ENCODE data around the gene C1QTNF6.

The C1QTNF6 gene

GRCh38 chr22:37150701-37151100, 37.3 kb downstream of the C1QTNF6 start:
- DNase-seq (ENCODE audit: low read depth) = no peak
- no peak for TF ChIP-seq CTCF (IDR thresholded peaks at IDR 0.05; ENCODE audit: insufficient read depth, low read depth, low read length, missing control alignments)
- H3K4me3 ChIP-seq (ENCODE audit: low read depth, low read length) = peak overlapping the region; percentile 97; the same call in 1 of the 2 replicates

- TF ChIP-seq CTCF (IDR thresholded peaks at IDR 0.05; ENCODE audit: insufficient read depth, low read depth, low read length, missing control alignments) = no peak
- no peak for DNase-seq (ENCODE audit: low read depth)
- peak overlapping the region; percentile 97 for H3K4me3 ChIP-seq (ENCODE audit: low read depth, low read length)
Measured at GRCh38 chr22:37148742-37149665, 39.0 kb downstream of the C1QTNF6 start.

GRCh38 chr22:37148031-37148651, 39.9 kb downstream of the C1QTNF6 start:
- peak; percentile 9 for TF ChIP-seq CTCF (IDR thresholded peaks at IDR 0.05; ENCODE audit: insufficient read depth, low read depth, low read length, missing control alignments)
- DNase-seq (ENCODE audit: low read depth) = peak; percentile 33
- peak overlapping the region; percentile 97 for H3K4me3 ChIP-seq (ENCODE audit: low read depth, low read length)

- no peak for DNase-seq (ENCODE audit: low read depth)
- no peak for TF ChIP-seq CTCF (IDR thresholded peaks at IDR 0.05; ENCODE audit: insufficient read depth, low read depth, low read length, missing control alignments)
- peak overlapping the region; percentile 97 for H3K4me3 ChIP-seq (ENCODE audit: low read depth, low read length)
Measured at GRCh38 chr22:37147186-37147990, 40.7 kb downstream of the C1QTNF6 start.

GRCh38 chr22:37146507-37147180, 41.4 kb downstream of the C1QTNF6 start:
- DNase-seq (ENCODE audit: low read depth) = no peak
- H3K4me3 ChIP-seq (ENCODE audit: low read depth, low read length) = peak overlapping the region; percentile 97
- TF ChIP-seq CTCF (IDR thresholded peaks at IDR 0.05; ENCODE audit: insufficient read depth, low read depth, low read length, missing control alignments) = no peak

GRCh38 chr22:37146051-37146385, 42.0 kb downstream of the C1QTNF6 start:
- H3K4me3 ChIP-seq (ENCODE audit: low read depth, low read length) = no peak overlapping the region
- no peak for DNase-seq (ENCODE audit: low read depth)
- no peak for TF ChIP-seq CTCF (IDR thresholded peaks at IDR 0.05; ENCODE audit: insufficient read depth, low read depth, low read length, missing control alignments)

Measured in GM12865 (cell line).